AG10803 (cell line): ENCODE data around the gene CFAP251.

Experiments used
- DNase-seq: peaks from one replicate; pipeline ENCODE4 v3.0.0; 2010; ENCODE audit warnings: low read depth
- H3K4me3 ChIP-seq: 2 replicates; pipeline ENCODE4 v1.5.1; 2011; ENCODE audit warnings: mild to moderate bottlenecking, low read length, control low read depth
- TF ChIP-seq, protein P1 (sequence below): conservative IDR thresholded peaks from 2 replicates; pipeline ENCODE4 v1.5.1; 2011; ENCODE audit warnings: mild to moderate bottlenecking, low read length, control low read depth, inconsistent platforms

CFAP251 gene

GRCh38 chr12:122026706-122027333 lies 108.4 kb downstream of the CFAP251 start:
- no peak overlapping the region for H3K4me3 ChIP-seq
- TF ChIP-seq, protein P1, sequence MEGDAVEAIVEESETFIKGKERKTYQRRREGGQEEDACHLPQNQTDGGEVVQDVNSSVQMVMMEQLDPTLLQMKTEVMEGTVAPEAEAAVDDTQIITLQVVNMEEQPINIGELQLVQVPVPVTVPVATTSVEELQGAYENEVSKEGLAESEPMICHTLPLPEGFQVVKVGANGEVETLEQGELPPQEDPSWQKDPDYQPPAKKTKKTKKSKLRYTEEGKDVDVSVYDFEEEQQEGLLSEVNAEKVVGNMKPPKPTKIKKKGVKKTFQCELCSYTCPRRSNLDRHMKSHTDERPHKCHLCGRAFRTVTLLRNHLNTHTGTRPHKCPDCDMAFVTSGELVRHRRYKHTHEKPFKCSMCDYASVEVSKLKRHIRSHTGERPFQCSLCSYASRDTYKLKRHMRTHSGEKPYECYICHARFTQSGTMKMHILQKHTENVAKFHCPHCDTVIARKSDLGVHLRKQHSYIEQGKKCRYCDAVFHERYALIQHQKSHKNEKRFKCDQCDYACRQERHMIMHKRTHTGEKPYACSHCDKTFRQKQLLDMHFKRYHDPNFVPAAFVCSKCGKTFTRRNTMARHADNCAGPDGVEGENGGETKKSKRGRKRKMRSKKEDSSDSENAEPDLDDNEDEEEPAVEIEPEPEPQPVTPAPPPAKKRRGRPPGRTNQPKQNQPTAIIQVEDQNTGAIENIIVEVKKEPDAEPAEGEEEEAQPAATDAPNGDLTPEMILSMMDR = no peak
- no peak for DNase-seq

GRCh38 chr12:122028165-122028904 lies 109.9 kb downstream of the CFAP251 start:
- TF ChIP-seq, protein P1 = no peak
- H3K4me3 ChIP-seq = no peak overlapping the region
- no peak for DNase-seq

DNA sequence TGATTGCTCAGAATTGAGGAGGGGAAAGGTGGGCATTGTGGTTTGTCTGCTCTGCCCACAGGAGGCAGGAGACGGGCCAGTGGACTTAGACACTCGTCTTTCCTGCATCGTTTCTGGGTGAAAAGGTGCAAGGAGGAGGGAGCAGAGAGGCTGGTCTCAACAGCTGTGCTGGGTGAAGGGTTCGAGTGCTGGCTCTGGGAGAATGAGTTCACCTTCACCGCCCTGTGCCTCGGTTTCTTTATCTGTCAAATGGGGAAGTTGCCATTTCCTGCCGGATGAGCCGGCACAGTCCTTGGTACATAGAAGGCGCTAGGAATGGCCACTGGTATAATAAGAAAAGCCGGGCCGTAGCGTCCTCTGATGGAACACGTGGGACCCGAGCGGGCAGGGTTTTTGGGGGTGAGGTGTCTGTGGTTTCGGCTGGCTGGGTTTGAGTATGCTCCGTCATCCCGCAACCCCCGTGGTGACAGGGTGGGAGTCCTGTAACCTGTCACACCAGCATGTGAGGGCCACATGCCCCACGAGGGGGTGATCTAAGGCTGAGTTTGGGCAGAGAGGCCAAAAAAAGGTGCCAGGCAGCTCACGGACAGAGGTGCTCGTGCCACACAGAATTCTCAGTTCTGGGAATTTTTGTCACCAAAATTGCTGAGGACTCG lies 110.6 kb downstream of the CFAP251 start:
- TF ChIP-seq, protein P1 = no peak
- H3K4me3 ChIP-seq = no peak overlapping the region
- DNase-seq = no peak

- no peak overlapping the region for H3K4me3 ChIP-seq
- no peak for DNase-seq
- TF ChIP-seq, protein P1 = no peak
These were observed 111.4 kb downstream of the CFAP251 start for GRCh38 chr12:122029620-122030423.

DNA sequence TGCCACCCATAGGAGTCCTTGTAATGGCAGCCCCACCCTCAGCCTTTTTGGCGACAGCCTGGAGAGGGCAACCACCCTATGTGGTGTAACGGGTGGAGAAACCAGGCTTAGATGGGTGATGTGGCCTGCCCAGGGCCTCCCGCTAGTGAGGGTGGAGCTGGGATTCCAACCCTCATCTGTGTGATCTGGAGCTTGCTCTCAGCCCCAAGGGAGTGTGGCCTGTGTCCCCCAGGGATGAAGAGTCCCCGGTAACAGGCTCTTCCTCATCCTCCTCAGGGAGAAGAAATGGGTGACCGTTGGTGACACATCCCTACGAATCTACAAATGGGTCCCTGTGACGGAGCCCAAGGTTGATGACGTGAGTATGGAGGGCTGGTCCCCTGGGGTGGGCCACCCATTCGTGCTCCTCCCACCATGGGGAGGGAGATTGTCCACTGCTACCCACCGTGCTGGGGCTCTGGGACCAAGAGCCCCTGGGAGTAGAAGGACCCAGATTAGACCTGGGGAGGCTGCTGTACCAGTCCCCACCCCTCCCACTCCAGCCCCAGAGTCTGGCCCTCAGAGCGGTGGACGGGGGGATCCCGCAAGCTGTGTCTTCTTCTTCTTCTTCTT lies 112.1 kb downstream of the CFAP251 start:
- no peak for DNase-seq
- H3K4me3 ChIP-seq = no peak overlapping the region
- TF ChIP-seq, protein P1 = no peak

GRCh38 chr12:122031342-122032216 lies 113.2 kb downstream of the CFAP251 start:
- DNase-seq = no peak
- no peak overlapping the region for H3K4me3 ChIP-seq
- TF ChIP-seq, protein P1 = peak; percentile 68
